HG02588 (cell line): Measurements from ENCODE around the gene CRAT.

Experiments
- ATAC-seq: cut with Tn5 transposase; IDR thresholded peaks from one replicate; pipeline ENCODE4 v1.9.1; 2021; ENCODE audit warnings: mild to moderate bottlenecking, moderate library complexity; ENCODE audit not compliant: unreplicated experiment

The CRAT gene

GRCh38 chr9:129068990-129069861 lies 41.4 kb downstream of the CRAT start:
- no peak for ATAC-seq

GRCh38 chr9:129068110-129068509 lies 42.5 kb downstream of the CRAT start:
- ATAC-seq = no peak

- ATAC-seq = no peak
These were observed 46.1 kb downstream of the CRAT start for GRCh38 chr9:129064499-129064908.

GRCh38 chr9:129063061-129063460 lies 47.5 kb downstream of the CRAT start:
- no peak for ATAC-seq

- ATAC-seq = no peak
These were observed 49.6 kb downstream of the CRAT start for GRCh38 chr9:129060991-129061390.

GRCh38 chr9:129059796-129060785 lies 50.5 kb downstream of the CRAT start:
- ATAC-seq = no peak

GRCh38 chr9:129058965-129059795 lies 51.4 kb downstream of the CRAT start:
- no peak for ATAC-seq

- no peak for ATAC-seq
These were observed 56.3 kb downstream of the CRAT start for GRCh38 chr9:129054163-129054851.

GRCh38 chr9:129053020-129053419 lies 57.6 kb downstream of the CRAT start:
- no peak for ATAC-seq

- no peak for ATAC-seq
These were observed 58.0 kb downstream of the CRAT start for GRCh38 chr9:129052592-129052991.
